ENCODE data around the gene ENTPD1.
A peak's percentile ranks its signal among the peaks of the same experiment; 100 is the strongest.
"Not testable (repeated sequence)": the region's sequence is repeated elsewhere in the genome, so short reads cannot be mapped to it uniquely, and the experiment has no call there.

ENTPD1 gene, protein sequence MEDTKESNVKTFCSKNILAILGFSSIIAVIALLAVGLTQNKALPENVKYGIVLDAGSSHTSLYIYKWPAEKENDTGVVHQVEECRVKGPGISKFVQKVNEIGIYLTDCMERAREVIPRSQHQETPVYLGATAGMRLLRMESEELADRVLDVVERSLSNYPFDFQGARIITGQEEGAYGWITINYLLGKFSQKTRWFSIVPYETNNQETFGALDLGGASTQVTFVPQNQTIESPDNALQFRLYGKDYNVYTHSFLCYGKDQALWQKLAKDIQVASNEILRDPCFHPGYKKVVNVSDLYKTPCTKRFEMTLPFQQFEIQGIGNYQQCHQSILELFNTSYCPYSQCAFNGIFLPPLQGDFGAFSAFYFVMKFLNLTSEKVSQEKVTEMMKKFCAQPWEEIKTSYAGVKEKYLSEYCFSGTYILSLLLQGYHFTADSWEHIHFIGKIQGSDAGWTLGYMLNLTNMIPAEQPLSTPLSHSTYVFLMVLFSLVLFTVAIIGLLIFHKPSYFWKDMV

GRCh38 chr10:95756041-95756761, at the start of gene ENTPD1:
TSS of gene ENTPD1 (plus strand) at chr10:95756163. CDS start at chr10:95756240, 77 bp downstream.
- peak; percentile 79 to 88 for DNase-seq

DNA sequence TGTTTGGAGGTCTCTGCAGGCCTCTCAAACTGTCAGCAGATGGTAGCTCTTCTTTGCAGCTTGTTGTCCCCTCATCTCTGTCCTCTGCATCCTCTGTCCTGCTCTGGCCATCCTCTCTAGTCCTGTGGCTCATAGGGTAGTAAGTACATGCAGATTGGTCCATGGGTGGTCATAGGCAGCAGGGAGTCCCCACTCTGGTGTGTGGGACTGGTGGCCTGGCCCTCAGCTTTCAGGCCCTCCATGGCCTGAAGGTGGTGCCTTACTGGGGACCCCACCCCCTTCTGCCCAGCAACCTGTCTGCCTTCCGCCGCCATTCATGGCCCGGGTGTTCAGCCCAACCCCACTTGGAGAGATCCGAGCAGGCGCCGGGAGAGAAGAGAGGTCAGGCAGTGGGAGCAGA, 49.4 kb upstream of the ENTPD1 start:
- no peak for DNase-seq

DNA sequence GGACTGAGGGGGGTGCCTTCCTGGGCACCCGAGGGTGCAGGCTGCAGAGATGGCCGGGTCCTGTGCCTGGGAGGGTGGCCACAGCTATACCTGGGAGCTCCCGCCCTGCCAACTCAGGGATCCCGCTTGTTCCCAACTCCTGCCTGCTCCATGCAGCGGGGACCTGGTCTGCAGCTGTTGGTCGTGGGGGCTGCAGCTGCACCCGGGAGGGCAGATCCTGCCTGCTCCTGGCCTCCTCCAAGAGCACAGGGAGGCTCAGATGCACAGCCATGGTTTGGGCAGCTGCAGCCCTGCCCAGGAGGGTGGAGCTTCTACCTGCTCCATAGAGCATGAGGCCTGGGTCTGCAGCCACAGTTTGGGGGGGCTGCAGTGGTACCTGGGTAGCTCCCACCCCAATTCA, 49.0 kb upstream of the ENTPD1 start:
- no peak for DNase-seq

GRCh38 chr10:95711492-95711891, 44.5 kb upstream of the ENTPD1 start:
- no peak for DNase-seq

- DNase-seq: no peak
Observed at GRCh38 chr10:95716466-95716865, 39.5 kb upstream of the ENTPD1 start.

- no peak for DNase-seq
Observed at GRCh38 chr10:95716866-95717265, 39.1 kb upstream of the ENTPD1 start.

DNA sequence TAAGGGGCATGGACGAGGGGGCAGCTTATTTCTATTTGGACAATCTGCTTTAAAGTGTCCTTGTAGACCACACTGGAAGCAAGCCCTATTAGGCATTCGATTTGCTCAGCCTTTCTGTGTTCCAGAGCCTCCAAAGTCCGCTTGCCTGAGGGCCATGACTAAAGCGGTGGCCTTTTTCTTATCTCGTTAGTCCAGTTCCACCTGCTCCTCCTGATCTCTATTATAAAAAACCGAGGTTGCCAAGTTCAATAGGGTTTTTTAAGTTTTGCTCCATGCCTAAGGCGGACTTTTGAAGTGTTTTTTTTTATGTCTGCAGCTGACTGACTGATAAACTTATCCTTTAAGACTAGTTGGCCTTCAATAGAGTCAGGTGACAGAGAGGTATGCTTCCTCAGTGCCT, 35.2 kb upstream of the ENTPD1 start:
- DNase-seq: not testable (repeated sequence)

DNA sequence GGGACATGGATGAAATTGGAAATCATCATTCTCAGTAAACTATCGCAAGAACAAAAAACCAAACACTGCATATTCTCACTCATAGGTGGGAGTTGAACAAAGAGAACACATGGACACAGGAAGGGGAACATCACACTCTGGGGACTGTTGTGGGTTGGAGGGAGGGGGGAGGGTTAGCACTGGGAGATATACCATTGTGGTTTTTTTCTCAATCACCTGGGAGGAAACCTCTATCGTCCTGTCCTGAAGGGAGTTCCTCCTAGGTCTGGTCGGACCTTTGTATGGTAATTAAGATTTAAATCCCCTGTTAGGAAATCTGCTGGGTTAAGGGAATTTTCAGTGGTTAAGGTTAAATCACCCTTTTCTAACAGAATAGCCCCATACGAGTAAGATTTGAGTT, 33.5 kb upstream of the ENTPD1 start:
- not testable (repeated sequence) for DNase-seq

DNA sequence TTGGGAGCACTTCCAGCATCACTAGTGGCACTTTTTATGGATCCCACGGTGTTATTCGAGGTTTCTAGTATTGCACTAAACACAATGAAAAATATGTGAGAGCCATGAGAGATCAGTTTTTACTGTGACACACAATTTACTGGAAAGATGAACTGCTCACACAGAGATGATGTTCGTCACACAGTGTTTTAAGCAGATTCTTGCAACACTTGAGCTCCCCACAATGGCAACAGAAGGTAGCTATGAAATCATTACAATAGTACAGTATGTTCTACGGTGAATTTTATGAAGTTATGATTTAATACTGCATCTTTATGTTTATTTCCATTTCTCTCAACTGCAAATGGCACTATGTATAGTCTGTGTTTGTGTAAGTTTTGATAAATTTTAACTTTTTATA, 27.4 kb upstream of the ENTPD1 start:
- peak in 1 of 2 experiments; percentile 6 for DNase-seq

- DNase-seq: no peak
Observed at GRCh38 chr10:95729323-95730055, 26.5 kb upstream of the ENTPD1 start.

GRCh38 chr10:95730233-95730632, 25.7 kb upstream of the ENTPD1 start:
- peak; percentile 11 to 37 for DNase-seq

GRCh38 chr10:95732907-95733306, 23.1 kb upstream of the ENTPD1 start:
- not testable (repeated sequence) for DNase-seq

DNA sequence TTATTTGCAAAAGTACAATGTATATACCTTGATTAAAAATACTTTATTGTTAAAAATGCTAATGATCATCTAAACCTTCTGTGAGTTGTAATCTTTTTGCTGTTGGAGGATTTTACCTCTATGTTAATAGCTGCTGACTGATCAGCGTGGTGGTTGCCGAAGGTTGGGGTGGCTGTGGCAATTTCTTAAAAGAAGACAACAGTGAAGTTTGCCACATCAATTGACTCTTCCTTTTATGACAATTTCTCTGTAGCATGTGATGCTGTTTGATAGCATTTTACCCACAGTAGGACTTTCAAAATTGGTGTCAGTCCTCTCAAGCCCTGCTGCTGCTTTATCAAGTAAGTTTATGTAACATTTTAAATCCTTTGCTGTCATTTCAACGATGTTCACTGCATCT, 16.9 kb upstream of the ENTPD1 start:
- no peak for DNase-seq

GRCh38 chr10:95741807-95742467, 14.0 kb upstream of the ENTPD1 start:
- peak; percentile 51 to 55 for DNase-seq

- no peak for DNase-seq
Observed at GRCh38 chr10:95742485-95742884, 13.5 kb upstream of the ENTPD1 start.

- DNase-seq: no peak
Observed at GRCh38 chr10:95742962-95743535, 12.9 kb upstream of the ENTPD1 start.

GRCh38 chr10:95745501-95745900, 10.5 kb upstream of the ENTPD1 start:
- DNase-seq: peak; percentile 43 to 45

DNA sequence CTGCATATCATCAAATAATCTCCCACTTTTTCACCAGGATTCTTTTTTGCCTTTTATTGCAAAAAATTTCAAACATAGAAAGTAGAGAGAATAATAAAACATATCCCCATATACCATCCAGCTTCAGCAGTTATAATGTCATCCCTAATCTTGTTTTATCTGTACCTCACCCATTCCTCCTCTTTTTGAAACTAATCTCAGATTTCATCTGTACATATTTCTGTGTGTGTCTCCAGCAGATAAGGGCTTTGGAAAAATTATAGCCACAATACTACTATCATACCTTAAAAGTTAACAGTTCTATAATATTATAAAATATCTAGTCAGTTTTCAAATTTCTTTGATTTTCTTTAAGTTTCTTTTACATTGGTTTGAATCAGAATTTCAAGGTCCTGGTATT, 7.6 kb upstream of the ENTPD1 start:
- no peak for DNase-seq

DNA sequence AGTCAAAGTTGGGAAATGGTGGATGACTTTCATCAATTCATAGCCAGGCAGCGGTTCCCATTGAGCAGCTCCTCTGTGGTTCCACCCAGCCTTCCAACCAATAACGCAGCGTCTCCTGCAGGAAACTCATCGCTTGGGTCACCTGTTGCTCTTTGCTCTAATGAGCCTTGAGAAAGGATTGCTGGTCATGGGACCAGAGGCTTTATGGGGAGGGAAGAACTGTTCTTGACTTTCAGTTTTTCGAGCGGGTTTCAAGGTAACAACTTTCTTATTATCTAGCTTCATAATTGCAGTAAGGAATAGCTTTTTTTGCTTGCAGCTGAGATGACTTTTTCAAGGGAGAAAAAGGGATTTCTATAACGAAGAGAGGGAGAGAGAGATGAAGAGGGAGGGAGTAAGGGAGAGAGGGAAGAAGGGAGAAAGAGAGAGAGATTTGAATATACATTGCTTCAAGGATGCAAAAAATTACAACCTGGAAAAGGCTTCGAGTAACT, 405 bp upstream of the ENTPD1 start:
- peak in 1 of 2 experiments; percentile 32 for DNase-seq

DNA sequence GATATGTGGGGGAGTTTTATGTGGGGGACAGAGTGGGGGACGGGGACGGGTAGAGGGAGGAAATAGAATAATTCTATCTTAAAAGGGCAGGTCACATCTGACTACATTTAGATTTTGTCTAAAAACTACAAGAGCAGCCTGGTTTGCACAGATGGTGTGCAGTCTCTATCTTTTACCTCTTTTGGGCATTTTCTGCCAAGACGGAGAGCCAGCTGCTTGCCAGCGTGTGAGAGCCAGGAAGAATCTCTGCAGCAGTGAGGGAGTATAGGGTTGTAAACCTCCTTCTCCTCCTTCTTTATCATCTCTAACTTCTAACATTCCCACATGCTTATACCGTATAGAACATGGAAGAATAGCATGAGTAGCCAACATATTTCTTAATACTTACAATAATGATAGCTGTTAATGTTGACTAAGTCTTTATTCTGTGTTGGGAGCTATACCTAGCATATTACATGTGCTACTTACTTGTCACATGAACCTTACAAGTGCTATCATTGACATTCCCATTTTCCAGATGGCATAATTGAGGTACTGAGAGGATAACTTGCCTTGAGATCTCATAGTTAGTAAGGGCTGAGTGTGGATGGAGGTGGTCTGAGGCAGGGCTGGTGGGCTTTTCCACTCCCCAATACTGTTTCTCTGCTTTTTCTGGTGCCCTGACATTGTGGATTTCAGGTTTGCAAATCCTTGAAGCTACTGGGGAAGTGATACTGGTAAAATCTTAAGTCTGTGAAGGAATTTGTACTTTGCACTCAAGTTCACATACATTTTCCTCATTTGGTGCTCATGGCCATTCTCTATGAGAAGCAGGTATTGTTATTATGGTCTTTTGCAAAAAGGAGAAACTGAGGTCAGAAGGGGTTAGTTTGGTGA, 1.1 kb downstream of the ENTPD1 start:
- no peak for DNase-seq

Measured in AML-193 (cell line).